IMR-90 (cell line): ENCODE data around the gene UBE2J1.

Experiments used
- BHLHE40 ChIP-seq: fragments of 150-350 bp; IDR thresholded peaks from 2 replicates; pipeline ENCODE4 v1.6.1; 2016; ENCODE audit warnings: mild to moderate bottlenecking, low read depth, low read length
- CEBPB ChIP-seq: IDR thresholded peaks from 2 replicates; pipeline ENCODE4 v1.6.1; 2012; ENCODE audit warnings: low read depth, low read length, improper control_type of control experiment
- POLR2A ChIP-seq: IDR thresholded peaks from 2 replicates; pipeline ENCODE4 v1.6.1; 2012; ENCODE audit warnings: mild to moderate bottlenecking, low read depth, low read length
- RAD21 ChIP-seq: IDR thresholded peaks from 2 replicates; pipeline ENCODE4 v1.6.1; 2012; ENCODE audit warnings: low read length, improper control_type of control experiment
- RCOR1 ChIP-seq: IDR thresholded peaks from 2 replicates; pipeline ENCODE4 v1.6.1; 2012; ENCODE audit warnings: mild to moderate bottlenecking, low read length, improper control_type of control experiment; ENCODE audit not compliant: insufficient replicate concordance
- SMC3 ChIP-seq: fragments of 150-350 bp; IDR thresholded peaks from 2 replicates; pipeline ENCODE4 v1.6.1; 2016; ENCODE audit warnings: low read depth, mild to moderate bottlenecking, antibody characterized with exemption, low read length, moderate library complexity
- TF ChIP-seq, protein P1 (sequence below): conservative IDR thresholded peaks from 2 replicates; pipeline ENCODE4 v1.5.1; 2012; ENCODE audit warnings: mild to moderate bottlenecking, low read depth, low read length, improper control_type of control experiment
- TF ChIP-seq, protein P2 (sequence below): fragments of 150-350 bp; IDR thresholded peaks from 2 replicates; pipeline ENCODE4 v1.6.1; 2017; ENCODE audit warnings: mild to moderate bottlenecking, antibody characterized with exemption, low read length, low read depth
- TF ChIP-seq, protein P3 (sequence below): fragments of 150-350 bp; IDR thresholded peaks from 2 replicates; pipeline ENCODE4 v1.6.1; 2016; ENCODE audit warnings: low read depth, mild to moderate bottlenecking, low read length, moderate library complexity, borderline replicate concordance

DNA sequence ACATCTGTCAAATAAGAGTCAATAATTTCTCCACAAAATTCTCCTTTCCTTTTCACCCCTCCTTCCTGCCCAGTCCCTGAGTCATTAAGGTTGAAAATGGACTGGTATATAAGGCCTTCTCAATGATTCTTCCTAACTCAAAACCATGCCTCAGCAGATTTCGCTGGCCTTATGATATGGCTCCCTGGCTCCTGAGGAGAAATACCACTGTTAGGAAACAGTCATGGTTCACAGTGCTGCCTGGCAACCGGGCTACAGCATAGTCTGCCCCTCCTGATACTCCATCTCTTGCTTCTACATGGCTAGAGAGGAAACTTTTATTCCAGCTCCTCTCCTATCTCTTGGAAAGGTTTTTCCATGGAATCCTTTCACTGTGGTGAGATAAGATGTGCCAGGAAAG, 4.7 kb downstream of the UBE2J1 start:
- TF ChIP-seq, protein P1, sequence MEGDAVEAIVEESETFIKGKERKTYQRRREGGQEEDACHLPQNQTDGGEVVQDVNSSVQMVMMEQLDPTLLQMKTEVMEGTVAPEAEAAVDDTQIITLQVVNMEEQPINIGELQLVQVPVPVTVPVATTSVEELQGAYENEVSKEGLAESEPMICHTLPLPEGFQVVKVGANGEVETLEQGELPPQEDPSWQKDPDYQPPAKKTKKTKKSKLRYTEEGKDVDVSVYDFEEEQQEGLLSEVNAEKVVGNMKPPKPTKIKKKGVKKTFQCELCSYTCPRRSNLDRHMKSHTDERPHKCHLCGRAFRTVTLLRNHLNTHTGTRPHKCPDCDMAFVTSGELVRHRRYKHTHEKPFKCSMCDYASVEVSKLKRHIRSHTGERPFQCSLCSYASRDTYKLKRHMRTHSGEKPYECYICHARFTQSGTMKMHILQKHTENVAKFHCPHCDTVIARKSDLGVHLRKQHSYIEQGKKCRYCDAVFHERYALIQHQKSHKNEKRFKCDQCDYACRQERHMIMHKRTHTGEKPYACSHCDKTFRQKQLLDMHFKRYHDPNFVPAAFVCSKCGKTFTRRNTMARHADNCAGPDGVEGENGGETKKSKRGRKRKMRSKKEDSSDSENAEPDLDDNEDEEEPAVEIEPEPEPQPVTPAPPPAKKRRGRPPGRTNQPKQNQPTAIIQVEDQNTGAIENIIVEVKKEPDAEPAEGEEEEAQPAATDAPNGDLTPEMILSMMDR, result no peak
- TF ChIP-seq POLR2A (no peak), SMC3 (no peak), BHLHE40 (no peak), CEBPB (no peak), RAD21 (no peak), RCOR1 (no peak)
- TF ChIP-seq, protein P2, sequence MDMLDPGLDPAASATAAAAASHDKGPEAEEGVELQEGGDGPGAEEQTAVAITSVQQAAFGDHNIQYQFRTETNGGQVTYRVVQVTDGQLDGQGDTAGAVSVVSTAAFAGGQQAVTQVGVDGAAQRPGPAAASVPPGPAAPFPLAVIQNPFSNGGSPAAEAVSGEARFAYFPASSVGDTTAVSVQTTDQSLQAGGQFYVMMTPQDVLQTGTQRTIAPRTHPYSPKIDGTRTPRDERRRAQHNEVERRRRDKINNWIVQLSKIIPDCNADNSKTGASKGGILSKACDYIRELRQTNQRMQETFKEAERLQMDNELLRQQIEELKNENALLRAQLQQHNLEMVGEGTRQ, result no peak
- TF ChIP-seq, protein P3, sequence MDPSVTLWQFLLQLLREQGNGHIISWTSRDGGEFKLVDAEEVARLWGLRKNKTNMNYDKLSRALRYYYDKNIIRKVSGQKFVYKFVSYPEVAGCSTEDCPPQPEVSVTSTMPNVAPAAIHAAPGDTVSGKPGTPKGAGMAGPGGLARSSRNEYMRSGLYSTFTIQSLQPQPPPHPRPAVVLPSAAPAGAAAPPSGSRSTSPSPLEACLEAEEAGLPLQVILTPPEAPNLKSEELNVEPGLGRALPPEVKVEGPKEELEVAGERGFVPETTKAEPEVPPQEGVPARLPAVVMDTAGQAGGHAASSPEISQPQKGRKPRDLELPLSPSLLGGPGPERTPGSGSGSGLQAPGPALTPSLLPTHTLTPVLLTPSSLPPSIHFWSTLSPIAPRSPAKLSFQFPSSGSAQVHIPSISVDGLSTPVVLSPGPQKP, result no peak
